ENCODE measurements around the gene GJD4.

Gene GJD4

DNA sequence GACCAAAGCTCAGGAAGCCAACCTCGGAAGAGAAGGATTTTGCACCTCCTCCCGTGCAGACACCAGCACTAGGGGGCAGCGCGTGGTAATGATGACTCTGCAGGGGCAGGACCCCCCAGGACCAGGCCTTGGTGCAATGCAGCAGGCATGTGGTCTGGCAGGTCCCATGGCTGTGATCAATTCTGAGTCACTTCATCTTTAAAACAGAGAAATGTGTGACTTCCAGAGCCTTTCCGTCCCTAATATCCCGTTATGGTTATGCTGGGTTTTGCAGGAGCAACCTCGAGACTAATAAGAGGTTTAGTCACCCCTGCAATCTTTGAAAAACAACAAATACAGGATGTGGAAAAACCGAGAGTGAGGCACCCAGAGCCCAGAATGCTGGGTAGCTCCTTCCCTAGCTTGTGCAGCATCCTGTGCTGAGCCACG, 30.2 kb upstream of the GJD4 start:
- Histone ChIP-seq H4K91ac (ENCODE audit: low read length) (no peak overlapping the region), H2BK15ac (ENCODE audit: low read depth, poor library complexity, severe bottlenecking) (no peak overlapping the region), H3K4me2 (ENCODE audit: low read length, poor library complexity, severe bottlenecking) (no peak overlapping the region), H2BK120ac (ENCODE audit: low read depth, low read length) (no peak overlapping the region), H3K9ac (ENCODE audit: low read length) (no peak overlapping the region), H3K23ac (ENCODE audit: low read length in 2 of 2) (no peak overlapping the region), H3K36me3 (ENCODE audit: control insufficient read depth in 1 of 2, insufficient read depth in 2 of 2, low read depth in 1 of 2, low read length in 2 of 2) (peaks cover 0 to 29% of the 10 kb centered on the region in 2 experiments), H2AFZ (ENCODE audit: low read depth, low read length) (no peak overlapping the region), H2AK5ac (ENCODE audit: low read length, severe bottlenecking) (no peak overlapping the region), H3K14ac (ENCODE audit: low read length in 2 of 2) (no peak overlapping the region), H3K79me1 (replicated peaks; ENCODE audit: low read length, poor library complexity, severe bottlenecking) (peaks cover 2% of the 10 kb centered on the region), H3K27ac (ENCODE audit: low read length, poor library complexity, severe bottlenecking) (peak overlapping the region; percentile 40), H2BK12ac (ENCODE audit: low read length in 2 of 2) (no peak overlapping the region), H3K4ac (ENCODE audit: low read depth in 1 of 2, low read length in 2 of 2) (no peak overlapping the region), H3K4me3 (ENCODE audit: insufficient read depth in 1 of 2, low read depth in 1 of 2, low read length in 2 of 2) (no peak overlapping the region), H3K4me1 (ENCODE audit: control insufficient read depth, insufficient read depth, low read depth, low read length) (peaks cover 9% of the 10 kb centered on the region), H3K9me3 (ENCODE audit: control insufficient read depth, low read length) (no peaks in the 10 kb centered on the region), H4K8ac (ENCODE audit: low read length) (no peak overlapping the region), H2BK5ac (ENCODE audit: low read depth, low read length, poor library complexity, severe bottlenecking) (no peak overlapping the region), H3K18ac (ENCODE audit: low read depth in 1 of 2, low read length in 2 of 2) (peak overlapping the region; percentile 3 to 52), H3K27me3 (ENCODE audit: control insufficient read depth in 1 of 2, insufficient read depth in 1 of 2, low read length in 2 of 2) (peaks cover 0 to 1% of the 10 kb centered on the region in 2 experiments)
- DNase-seq: peak; percentile 91
- WGBS: 7% methylated on average over 8 of the region's 9 CpGs

DNA sequence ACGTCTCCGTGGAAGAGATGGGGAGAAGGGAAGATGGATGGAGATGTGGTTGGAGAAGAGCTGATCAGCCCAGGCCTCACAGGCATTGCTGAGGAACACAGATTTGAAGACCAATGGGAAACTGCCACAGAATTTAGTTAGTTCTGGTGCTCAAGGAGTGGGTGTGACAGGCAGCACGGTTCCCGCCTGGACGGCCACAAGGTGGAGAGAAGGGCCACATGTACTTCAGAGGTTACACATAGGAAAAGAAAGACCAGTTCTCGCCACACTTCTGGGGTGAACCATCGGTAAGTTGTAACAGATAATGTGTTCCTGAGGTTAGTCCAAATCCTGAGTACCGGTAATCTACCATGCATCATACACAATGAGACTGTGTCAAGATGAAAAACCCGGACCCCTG, 29.5 kb upstream of the GJD4 start:
- H2BK15ac ChIP-seq (ENCODE audit: low read depth, poor library complexity, severe bottlenecking): no peak overlapping the region
- no peak overlapping the region for H3K4me3 ChIP-seq (ENCODE audit: insufficient read depth in 1 of 2, low read depth in 1 of 2, low read length in 2 of 2)
- no peak overlapping the region for H2AFZ ChIP-seq (ENCODE audit: low read depth, low read length)
- no peak overlapping the region for H2BK120ac ChIP-seq (ENCODE audit: low read depth, low read length)
- DNase-seq: no peak
- H2AK5ac ChIP-seq (ENCODE audit: low read length, severe bottlenecking): peak overlapping the region; percentile 46
- H3K79me1 ChIP-seq (replicated peaks; ENCODE audit: low read length, poor library complexity, severe bottlenecking): peaks cover 2% of the 10 kb centered on the region
- H3K4me1 ChIP-seq (ENCODE audit: control insufficient read depth, insufficient read depth, low read depth, low read length): peaks cover 9% of the 10 kb centered on the region
- no peak overlapping the region for H3K9ac ChIP-seq (ENCODE audit: low read length)
- peak overlapping the region in 1 of 2 experiments; percentile 69 for H3K18ac ChIP-seq (ENCODE audit: low read depth in 1 of 2, low read length in 2 of 2)
- H3K4me2 ChIP-seq (ENCODE audit: low read length, poor library complexity, severe bottlenecking): no peak overlapping the region
- peaks cover 0 to 25% of the 10 kb centered on the region in 2 experiments for H3K36me3 ChIP-seq (ENCODE audit: control insufficient read depth in 1 of 2, insufficient read depth in 2 of 2, low read depth in 1 of 2, low read length in 2 of 2)
- H3K23ac ChIP-seq (ENCODE audit: low read length in 2 of 2): no peak overlapping the region
- H3K27ac ChIP-seq (ENCODE audit: low read length, poor library complexity, severe bottlenecking): peak overlapping the region; percentile 40
- H4K8ac ChIP-seq (ENCODE audit: low read length): no peak overlapping the region
- H3K4ac ChIP-seq (ENCODE audit: low read depth in 1 of 2, low read length in 2 of 2): peak overlapping the region in 1 of 2 experiments; percentile 24
- no peak overlapping the region for H2BK5ac ChIP-seq (ENCODE audit: low read depth, low read length, poor library complexity, severe bottlenecking)
- peak overlapping the region in 1 of 2 experiments; percentile 58 for H2BK12ac ChIP-seq (ENCODE audit: low read length in 2 of 2)
- no peaks in the 10 kb centered on the region for H3K9me3 ChIP-seq (ENCODE audit: control insufficient read depth, low read length)
- H3K14ac ChIP-seq (ENCODE audit: low read length in 2 of 2): peak overlapping the region in 1 of 2 experiments; percentile 78
- H4K91ac ChIP-seq (ENCODE audit: low read length): no peak overlapping the region
- 77% methylated on average over 9 of the region's 9 CpGs for WGBS
- H3K27me3 ChIP-seq (ENCODE audit: control insufficient read depth in 1 of 2, insufficient read depth in 1 of 2, low read length in 2 of 2): peaks cover 0 to 8% of the 10 kb centered on the region in 2 experiments

DNA sequence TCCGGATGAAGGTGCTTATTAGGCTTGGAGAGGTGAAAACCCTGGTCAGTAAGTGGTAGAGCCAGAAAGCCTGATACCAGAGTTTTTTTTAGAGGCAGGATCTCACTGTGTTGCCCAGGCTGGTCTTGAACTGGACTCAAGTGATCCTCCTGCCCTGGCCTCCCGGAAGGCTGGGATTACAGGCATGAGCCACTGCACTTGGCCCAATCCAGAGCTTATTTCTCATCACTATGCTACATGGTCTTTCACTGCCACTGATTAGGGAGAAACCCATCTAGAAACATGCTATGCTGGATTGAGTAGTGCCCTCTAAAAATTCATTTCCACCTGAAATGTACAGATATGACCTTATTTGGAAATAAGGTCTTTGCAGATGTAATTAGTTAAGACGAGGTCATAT, 28.4 kb upstream of the GJD4 start:
- Histone ChIP-seq H2BK12ac (ENCODE audit: low read length in 2 of 2) (no peak overlapping the region), H3K79me1 (replicated peaks; ENCODE audit: low read length, poor library complexity, severe bottlenecking) (peaks cover 2% of the 10 kb centered on the region), H2BK120ac (ENCODE audit: low read depth, low read length) (no peak overlapping the region), H3K9ac (ENCODE audit: low read length) (no peak overlapping the region), H3K27me3 (ENCODE audit: control insufficient read depth in 1 of 2, insufficient read depth in 1 of 2, low read length in 2 of 2) (peaks cover 0 to 16% of the 10 kb centered on the region in 2 experiments), H3K4me2 (ENCODE audit: low read length, poor library complexity, severe bottlenecking) (no peak overlapping the region), H2BK5ac (ENCODE audit: low read depth, low read length, poor library complexity, severe bottlenecking) (no peak overlapping the region), H2AFZ (ENCODE audit: low read depth, low read length) (no peak overlapping the region), H4K8ac (ENCODE audit: low read length) (no peak overlapping the region), H2BK15ac (ENCODE audit: low read depth, poor library complexity, severe bottlenecking) (no peak overlapping the region), H3K27ac (ENCODE audit: low read length, poor library complexity, severe bottlenecking) (no peak overlapping the region), H3K4me1 (ENCODE audit: control insufficient read depth, insufficient read depth, low read depth, low read length) (peaks cover 9% of the 10 kb centered on the region), H2AK5ac (ENCODE audit: low read length, severe bottlenecking) (no peak overlapping the region), H3K9me3 (ENCODE audit: control insufficient read depth, low read length) (no peaks in the 10 kb centered on the region), H3K23ac (ENCODE audit: low read length in 2 of 2) (no peak overlapping the region), H3K36me3 (ENCODE audit: control insufficient read depth in 1 of 2, insufficient read depth in 2 of 2, low read depth in 1 of 2, low read length in 2 of 2) (peaks cover 0 to 16% of the 10 kb centered on the region in 2 experiments), H3K4me3 (ENCODE audit: insufficient read depth in 1 of 2, low read depth in 1 of 2, low read length in 2 of 2) (no peak overlapping the region), H3K18ac (ENCODE audit: low read depth in 1 of 2, low read length in 2 of 2) (no peak overlapping the region), H4K91ac (ENCODE audit: low read length) (no peak overlapping the region), H3K4ac (ENCODE audit: low read depth in 1 of 2, low read length in 2 of 2) (no peak overlapping the region), H3K14ac (ENCODE audit: low read length in 2 of 2) (no peak overlapping the region)
- 97% methylated on average over 3 of the region's 3 CpGs for WGBS
- no peak for DNase-seq

DNA sequence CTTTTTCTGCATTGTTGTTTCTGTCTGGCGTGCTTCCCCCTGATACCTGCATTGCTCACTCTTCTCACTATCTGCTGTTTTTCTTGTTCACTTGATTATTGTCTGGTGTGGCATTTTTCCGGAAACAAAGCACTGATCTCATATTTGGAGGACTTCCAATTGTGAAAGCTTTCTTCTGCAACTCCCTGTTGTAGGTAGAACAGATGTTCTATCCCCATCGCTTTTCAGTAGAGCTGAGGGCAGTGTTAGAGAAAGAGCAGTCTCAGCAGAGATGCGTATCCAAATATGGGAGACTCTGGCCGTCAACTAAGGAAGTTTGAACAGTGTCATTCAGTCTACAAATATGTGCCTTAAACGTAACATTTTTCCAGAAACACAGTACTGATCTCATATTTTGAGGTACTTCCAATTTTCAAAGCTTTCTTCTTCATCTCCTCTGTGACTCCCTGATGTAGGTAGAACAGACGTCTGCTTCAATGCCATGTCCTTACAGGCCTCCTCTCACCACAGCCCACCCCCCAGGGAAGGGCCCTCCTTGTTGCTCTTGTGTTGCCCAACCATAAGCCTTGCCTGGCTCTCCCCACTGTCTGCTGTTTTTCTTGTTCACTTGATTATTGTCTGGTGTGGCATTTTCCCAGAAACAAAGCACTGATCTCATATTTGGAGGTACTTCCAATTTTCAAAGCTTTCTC, 27.1 kb upstream of the GJD4 start:
- Histone ChIP-seq H3K27ac (ENCODE audit: low read length, poor library complexity, severe bottlenecking) (no peak overlapping the region), H3K14ac (ENCODE audit: low read length in 2 of 2) (no peak overlapping the region), H3K23ac (ENCODE audit: low read length in 2 of 2) (no peak overlapping the region), H3K36me3 (ENCODE audit: control insufficient read depth in 1 of 2, insufficient read depth in 2 of 2, low read depth in 1 of 2, low read length in 2 of 2) (peaks cover 0 to 13% of the 10 kb centered on the region in 2 experiments), H4K8ac (ENCODE audit: low read length) (no peak overlapping the region), H2BK120ac (ENCODE audit: low read depth, low read length) (no peak overlapping the region), H2AFZ (ENCODE audit: low read depth, low read length) (no peak overlapping the region), H3K79me1 (replicated peaks; ENCODE audit: low read length, poor library complexity, severe bottlenecking) (no peaks in the 10 kb centered on the region), H3K18ac (ENCODE audit: low read depth in 1 of 2, low read length in 2 of 2) (no peak overlapping the region), H2AK5ac (ENCODE audit: low read length, severe bottlenecking) (no peak overlapping the region), H3K9ac (ENCODE audit: low read length) (no peak overlapping the region), H3K4me1 (ENCODE audit: control insufficient read depth, insufficient read depth, low read depth, low read length) (peaks cover 9% of the 10 kb centered on the region), H3K4me3 (ENCODE audit: insufficient read depth in 1 of 2, low read depth in 1 of 2, low read length in 2 of 2) (no peak overlapping the region), H4K91ac (ENCODE audit: low read length) (no peak overlapping the region), H2BK15ac (ENCODE audit: low read depth, poor library complexity, severe bottlenecking) (no peak overlapping the region), H2BK12ac (ENCODE audit: low read length in 2 of 2) (no peak overlapping the region), H3K9me3 (ENCODE audit: control insufficient read depth, low read length) (no peaks in the 10 kb centered on the region), H3K4me2 (ENCODE audit: low read length, poor library complexity, severe bottlenecking) (no peak overlapping the region), H3K27me3 (ENCODE audit: control insufficient read depth in 1 of 2, insufficient read depth in 1 of 2, low read length in 2 of 2) (peaks cover 0 to 16% of the 10 kb centered on the region in 2 experiments), H2BK5ac (ENCODE audit: low read depth, low read length, poor library complexity, severe bottlenecking) (no peak overlapping the region), H3K4ac (ENCODE audit: low read depth in 1 of 2, low read length in 2 of 2) (no peak overlapping the region)
- WGBS: 88% methylated on average over 6 of the region's 7 CpGs
- DNase-seq: no peak
